Measurements from ENCODE around the gene MBP.

Gene MBP

GRCh38 chr18:77114152-77114414 is 18.5 kb downstream of the MBP start:
- no peak overlapping the region for H3K4me3 ChIP-seq (ENCODE audit: low read depth, low read length)
- ChIA-PET CTCF (interaction anchor here (1.0 to 1.4 kb wide), 2 partner anchors 12 to 18 kb away, joined by 3 read pairs; no protein-coding TSS in a partner anchor), POLR2A (interaction anchor here (1.5 kb wide), 1 partner anchor 12 kb away, joined by 5 read pairs; no protein-coding TSS in a partner anchor)
- TF ChIP-seq, protein P1, sequence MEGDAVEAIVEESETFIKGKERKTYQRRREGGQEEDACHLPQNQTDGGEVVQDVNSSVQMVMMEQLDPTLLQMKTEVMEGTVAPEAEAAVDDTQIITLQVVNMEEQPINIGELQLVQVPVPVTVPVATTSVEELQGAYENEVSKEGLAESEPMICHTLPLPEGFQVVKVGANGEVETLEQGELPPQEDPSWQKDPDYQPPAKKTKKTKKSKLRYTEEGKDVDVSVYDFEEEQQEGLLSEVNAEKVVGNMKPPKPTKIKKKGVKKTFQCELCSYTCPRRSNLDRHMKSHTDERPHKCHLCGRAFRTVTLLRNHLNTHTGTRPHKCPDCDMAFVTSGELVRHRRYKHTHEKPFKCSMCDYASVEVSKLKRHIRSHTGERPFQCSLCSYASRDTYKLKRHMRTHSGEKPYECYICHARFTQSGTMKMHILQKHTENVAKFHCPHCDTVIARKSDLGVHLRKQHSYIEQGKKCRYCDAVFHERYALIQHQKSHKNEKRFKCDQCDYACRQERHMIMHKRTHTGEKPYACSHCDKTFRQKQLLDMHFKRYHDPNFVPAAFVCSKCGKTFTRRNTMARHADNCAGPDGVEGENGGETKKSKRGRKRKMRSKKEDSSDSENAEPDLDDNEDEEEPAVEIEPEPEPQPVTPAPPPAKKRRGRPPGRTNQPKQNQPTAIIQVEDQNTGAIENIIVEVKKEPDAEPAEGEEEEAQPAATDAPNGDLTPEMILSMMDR (IDR thresholded peaks at IDR 0.05; ENCODE audit: insufficient read depth, low read length, missing control alignments), result no peak
- no peak for DNase-seq (ENCODE audit: low read depth, low spot score)

- ChIA-PET CTCF (interaction anchor here (1.0 to 1.4 kb wide), 2 partner anchors 12 to 17 kb away, joined by 3 read pairs; no protein-coding TSS in a partner anchor), POLR2A (interaction anchor here (1.5 kb wide), 1 partner anchor 12 kb away, joined by 5 read pairs; no protein-coding TSS in a partner anchor)
- no peak overlapping the region for H3K4me3 ChIP-seq (ENCODE audit: low read depth, low read length)
- TF ChIP-seq, protein P1 (IDR thresholded peaks at IDR 0.05; ENCODE audit: insufficient read depth, low read length, missing control alignments), result no peak
- DNase-seq (ENCODE audit: low read depth, low spot score), result no peak
These were observed 19.0 kb downstream of the MBP start for GRCh38 chr18:77113361-77114151.

DNA sequence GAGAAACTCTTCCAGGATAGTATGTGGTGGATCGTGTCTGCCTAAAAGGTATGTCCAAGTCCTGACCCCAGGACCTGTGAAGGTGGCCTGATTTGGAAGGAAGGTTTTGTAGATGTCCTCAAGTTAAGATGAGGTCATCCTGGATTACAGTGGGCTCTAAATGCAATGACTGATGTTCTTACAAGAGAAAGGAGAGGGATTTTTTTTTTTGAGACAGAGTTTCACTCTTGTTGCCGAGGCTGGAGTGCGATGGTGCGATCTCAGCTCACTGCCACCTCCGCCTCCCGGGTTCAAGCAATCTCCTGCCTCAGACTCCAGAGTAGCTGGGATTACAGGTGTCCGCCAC is 19.9 kb downstream of the MBP start:
- TF ChIP-seq, protein P1 (IDR thresholded peaks at IDR 0.05; ENCODE audit: insufficient read depth, low read length, missing control alignments), result no peak
- CTCF ChIA-PET, result no interaction called here
- no peak for DNase-seq (ENCODE audit: low read depth, low spot score)
- POLR2A ChIA-PET, result no interaction called here
- no peak overlapping the region for H3K4me3 ChIP-seq (ENCODE audit: low read depth, low read length)

DNA sequence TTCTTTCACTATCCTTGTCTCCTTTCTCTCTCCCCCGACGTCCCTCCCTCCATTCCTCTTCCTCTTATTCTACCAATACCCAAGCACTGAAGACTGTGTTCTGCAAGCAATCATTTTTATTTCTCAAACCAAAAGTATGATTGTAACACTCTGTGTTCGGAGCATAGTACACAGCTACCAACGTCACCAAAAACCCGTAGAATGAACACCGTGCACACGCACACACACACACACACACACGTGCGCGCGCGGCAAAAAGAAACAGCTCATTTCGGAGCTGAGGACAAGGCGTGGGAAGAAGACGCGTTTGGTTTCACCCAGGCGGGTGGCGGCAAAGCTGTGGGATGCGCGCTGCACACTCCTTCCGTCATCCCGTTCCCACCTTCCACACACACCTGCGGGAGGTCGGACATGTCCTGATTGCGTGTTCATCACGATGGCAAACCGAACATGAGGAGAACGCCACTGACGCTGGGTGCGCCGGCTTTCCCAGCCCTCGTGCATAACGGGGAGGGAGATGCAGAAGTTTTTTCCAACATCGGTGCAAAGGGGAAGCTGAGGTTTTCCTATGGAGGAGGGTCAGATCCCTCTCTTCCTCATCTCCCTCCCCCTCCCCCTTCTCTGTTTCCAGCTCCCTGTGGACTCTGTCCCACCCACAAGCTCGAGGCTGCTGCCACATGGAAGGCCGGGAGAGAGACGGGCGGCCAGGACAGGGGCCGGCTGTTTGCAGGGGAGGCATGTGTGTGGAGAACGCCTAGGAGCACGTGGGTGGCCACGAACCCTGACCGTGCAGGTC is 20.4 kb downstream of the MBP start:
- ChIA-PET POLR2A (no interaction called here), CTCF (interaction anchor here (0.6 to 1.0 kb wide), 2 partner anchors 9 to 309 kb away, joined by 3 read pairs; no protein-coding TSS in a partner anchor)
- H3K4me3 ChIP-seq (ENCODE audit: low read depth, low read length), result no peak overlapping the region
- no peak for DNase-seq (ENCODE audit: low read depth, low spot score)
- TF ChIP-seq, protein P1 (IDR thresholded peaks at IDR 0.05; ENCODE audit: insufficient read depth, low read length, missing control alignments), result no peak

DNA sequence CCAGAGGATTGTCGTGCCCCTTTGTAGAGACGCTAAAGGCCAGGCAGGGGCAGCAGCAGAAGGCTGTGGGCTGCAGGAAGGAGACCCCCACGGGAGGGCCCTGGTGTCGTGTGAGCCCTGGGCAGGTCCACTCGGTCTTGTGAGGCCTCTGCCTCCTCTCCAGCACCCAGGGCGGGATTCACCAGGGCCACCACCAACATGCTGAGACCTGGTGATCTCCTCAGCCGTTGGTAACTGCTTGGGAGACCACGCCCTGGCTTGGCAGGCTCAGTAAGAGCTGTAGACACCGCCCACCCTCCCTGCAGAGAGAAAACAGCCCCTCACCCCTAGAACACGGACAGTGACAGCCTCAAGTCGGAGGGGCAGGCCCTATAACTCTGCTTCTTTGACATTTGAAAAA is 21.1 kb downstream of the MBP start:
- no peak overlapping the region for H3K4me3 ChIP-seq (ENCODE audit: low read depth, low read length)
- no peak for DNase-seq (ENCODE audit: low read depth, low spot score)
- CTCF ChIA-PET, result interaction anchor here (0.6 to 1.0 kb wide), 3 partner anchors 10 to 308 kb away, joined by 3 read pairs; no protein-coding TSS in a partner anchor
- TF ChIP-seq, protein P1 (IDR thresholded peaks at IDR 0.05; ENCODE audit: insufficient read depth, low read length, missing control alignments), result no peak
- POLR2A ChIA-PET, result no interaction called here

GRCh38 chr18:77110936-77111335 is 21.6 kb downstream of the MBP start:
- CTCF ChIA-PET, result interaction anchor here (0.8 to 1.0 kb wide), 2 partner anchors 12 to 308 kb away, joined by 3 read pairs; no protein-coding TSS in a partner anchor

More at GRCh38 chr18:77110936-77111335, 21.6 kb downstream of the MBP start:
- POLR2A ChIA-PET, result no interaction called here
- TF ChIP-seq, protein P1 (IDR thresholded peaks at IDR 0.05; ENCODE audit: insufficient read depth, low read length, missing control alignments), result no peak
- no peak overlapping the region for H3K4me3 ChIP-seq (ENCODE audit: low read depth, low read length)
- no peak for DNase-seq (ENCODE audit: low read depth, low spot score)

All from AG04449 (cell line).